HG03175 (cell line): ENCODE measurements around the gene C19orf53.
"Not testable (repeated sequence)": the region's sequence is repeated elsewhere in the genome, so short reads cannot be mapped to it uniquely, and the experiment has no call there.

Source experiments
- ATAC-seq: cut with Tn5 transposase; IDR thresholded peaks from one replicate; pipeline ENCODE4 v1.9.1; 2021; ENCODE audit warnings: mild to moderate bottlenecking, moderate library complexity; ENCODE audit not compliant: unreplicated experiment

C19orf53 gene

DNA sequence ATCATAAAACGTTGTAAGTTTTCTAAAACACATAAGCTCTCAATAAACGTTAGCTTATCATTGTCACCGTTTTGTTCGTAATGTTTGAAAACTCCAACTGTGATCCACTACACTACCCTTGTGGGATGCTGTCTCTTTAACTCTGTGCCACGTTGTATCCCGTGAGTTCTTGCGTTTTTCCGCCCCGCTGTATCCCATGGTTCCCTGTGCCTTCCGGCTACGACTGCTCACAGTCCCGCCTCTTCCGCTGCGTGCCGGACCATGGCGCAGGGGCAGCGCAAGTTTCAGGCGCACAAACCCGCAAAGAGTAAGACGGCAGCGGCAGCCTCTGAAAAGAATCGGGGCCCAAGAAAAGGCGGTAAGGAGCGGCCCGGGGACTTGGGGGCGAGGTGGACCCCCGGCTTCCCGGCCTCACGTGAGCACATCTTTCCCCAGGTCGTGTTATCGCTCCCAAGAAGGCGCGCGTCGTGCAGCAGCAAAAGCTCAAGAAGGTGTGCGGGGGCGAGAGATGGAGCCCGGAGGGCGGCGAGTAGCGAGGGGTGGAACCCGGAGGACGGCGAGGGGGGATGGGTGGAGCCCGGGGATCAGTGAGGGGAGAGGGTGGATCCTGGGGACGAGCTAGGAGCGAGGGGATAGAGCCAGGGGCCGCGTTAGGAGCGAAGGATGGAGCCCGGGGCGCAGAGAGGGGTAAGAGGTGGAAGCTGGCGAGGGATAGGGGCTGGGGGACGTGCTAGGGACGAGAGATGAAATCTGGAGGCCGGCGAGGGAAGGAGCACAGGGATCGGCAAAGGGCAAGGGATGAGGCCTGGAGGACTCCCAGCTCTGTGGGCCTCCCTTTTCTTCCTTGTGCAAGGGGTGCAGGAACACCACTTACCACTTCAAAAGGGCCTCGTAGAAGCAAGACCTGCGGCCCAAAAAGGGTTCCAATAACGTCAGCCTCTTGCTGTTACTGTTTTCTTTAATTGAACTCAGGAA is at the start of gene C19orf53:
Gene C19orf53 (plus strand): TSS at position 240 of the 975 bp plus-strand sequence. CDS start 22 bp downstream, at position 262.
- peak; percentile 93 for ATAC-seq

DNA sequence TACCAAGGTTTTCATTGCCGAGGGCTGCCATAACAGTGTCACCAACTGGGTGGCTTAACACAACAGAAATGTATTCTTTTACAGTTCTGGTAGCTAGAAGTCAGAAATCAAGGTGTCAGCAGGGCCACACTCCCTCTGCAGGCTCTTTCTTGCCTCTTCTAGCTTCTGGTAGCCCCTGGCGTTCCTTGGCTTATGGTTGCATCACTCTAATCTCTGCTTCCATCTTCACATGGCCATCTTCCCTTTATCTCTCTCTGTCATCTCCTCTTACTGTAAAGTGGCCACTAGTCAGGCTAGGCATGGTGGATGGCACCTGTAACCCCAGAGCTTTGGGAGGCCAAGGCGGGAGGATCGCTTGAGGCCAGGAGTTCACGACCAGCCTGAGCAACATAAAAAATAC is 47.9 kb upstream of the C19orf53 start:
- no peak for ATAC-seq

DNA sequence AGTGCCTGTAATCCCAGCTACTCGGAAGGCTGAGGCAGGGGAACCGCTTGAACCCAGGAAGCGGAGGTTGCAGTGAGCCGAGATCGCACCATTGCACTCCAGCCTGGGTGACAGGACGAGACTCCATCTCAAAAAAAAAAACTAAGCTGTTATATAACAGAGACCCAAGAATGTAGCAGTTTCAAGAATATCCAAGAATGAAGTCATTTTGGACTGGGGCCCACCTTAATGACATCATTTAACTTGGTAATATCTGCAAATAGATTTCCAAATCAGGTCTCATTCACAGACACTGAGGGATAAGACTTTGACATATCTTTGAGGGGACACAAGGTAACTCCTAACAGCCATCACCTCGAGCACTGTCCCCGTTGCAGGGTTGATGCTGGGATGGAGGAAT is 46.5 kb upstream of the C19orf53 start:
- no peak for ATAC-seq

DNA sequence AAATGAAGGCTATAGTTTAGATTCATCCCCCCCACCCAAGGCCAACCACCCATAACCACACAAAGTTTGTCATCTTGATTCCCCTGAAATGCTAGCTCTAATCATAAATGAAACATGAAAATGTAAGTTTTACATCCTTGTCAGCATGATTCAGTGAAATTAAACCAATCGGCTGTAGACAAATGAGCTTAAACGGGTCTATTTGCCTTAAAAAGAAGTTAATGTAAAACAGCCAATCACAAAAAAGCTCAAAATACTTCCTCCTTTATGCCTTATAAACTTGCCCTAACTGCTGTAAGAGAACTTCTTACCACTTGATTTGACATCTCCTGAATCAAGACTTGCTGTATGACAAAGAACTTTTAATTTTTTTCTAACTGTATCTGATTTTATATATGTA is 44.4 kb upstream of the C19orf53 start:
- no peak for ATAC-seq

DNA sequence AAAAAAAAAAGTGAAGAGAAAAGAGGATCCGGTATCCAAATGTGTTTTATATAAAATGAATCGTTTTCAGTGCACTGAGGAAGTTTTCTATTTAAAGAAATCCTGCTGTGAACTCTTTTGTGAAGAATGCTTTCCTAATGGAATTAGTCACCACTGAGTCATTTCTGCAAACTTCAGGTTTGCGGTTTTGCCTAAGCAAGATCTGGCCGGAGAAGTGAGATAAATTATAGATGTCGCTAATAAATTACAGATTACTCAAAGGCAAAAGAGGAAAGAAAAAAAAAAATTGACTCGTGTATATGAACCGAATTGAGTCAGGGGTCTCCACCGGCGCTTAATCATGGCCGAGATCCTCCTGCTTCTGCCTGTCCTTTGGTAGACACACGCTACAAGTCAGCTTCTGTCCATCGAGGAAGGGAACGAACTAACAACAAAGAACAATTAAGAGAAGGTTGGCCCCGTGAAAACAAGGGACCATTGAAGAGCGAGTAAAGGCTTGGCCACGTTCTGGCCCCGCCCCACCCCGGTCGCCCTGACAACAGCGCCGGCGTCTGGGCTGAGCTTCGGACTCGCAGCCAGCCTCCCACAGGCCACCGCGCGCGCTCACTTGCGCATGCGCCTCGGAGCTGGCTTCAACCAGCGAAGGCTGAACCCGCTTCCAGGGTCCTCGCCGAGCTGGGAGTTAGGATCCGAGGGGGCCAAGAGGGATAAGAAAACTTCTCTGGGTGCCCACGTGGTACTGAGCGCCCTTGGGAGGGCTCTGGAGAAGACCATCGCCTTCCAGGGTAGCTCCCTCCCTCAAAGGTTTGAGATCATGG is 42.9 kb upstream of the C19orf53 start:
- peak; percentile 99 for ATAC-seq

DNA sequence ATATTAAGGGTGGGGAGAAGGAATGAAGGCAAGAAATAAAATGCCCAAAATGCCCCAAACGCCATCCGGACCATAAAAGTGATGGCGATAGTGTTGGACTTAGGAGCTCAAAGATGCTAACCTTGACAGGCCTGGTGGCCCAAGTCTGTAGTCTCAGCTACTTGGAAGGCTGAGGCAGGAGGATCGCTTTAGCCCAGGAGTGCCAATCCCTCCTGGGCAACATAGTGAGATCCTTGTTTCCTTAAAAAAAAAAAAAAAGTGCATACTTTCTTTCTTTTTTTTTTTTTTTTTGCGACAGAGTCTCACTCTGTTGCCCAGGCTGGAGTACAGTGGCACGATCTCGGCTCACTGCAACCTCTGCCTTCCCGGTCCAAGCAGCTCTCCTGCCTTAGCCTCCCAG is 41.9 kb upstream of the C19orf53 start:
- no peak for ATAC-seq

DNA sequence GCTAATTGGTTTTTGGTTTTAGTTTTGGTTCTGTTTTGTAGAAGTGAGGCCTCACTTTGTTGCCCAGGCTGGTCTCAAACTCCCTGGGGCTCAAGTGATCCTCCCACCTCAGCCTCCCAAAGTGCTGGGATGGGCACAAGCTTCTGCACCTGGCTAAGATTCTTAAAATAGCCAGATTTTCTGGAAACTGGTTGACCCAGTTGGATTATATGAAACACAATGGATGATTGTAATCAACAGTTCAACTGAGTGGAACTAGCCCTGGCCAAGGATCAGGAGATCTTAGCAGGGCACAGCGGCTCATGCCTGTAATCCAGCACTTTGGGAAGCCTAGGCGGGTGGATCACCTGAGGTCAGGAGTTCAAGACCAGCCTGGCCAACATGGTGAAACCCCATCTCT is 39.5 kb upstream of the C19orf53 start:
- no peak for ATAC-seq

DNA sequence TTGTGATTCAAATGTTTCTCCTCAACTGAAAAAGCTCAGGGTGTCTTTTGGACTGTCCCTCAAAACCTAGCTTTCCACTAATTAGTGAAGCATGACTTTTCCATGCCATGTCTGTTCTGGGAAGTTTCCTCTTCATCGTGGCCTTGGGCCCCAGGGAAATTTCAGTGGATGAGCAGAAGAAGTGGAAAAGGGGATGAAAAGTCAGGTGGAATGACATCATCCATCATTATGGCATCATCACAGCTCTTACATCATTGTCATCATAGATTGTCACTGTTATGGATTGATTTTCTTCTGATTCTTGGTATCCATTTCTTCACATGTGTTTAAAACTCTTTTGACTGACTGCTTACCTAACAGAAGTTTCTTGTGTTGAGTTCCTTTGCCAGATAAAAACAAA is 36.2 kb upstream of the C19orf53 start:
- ATAC-seq = no peak

DNA sequence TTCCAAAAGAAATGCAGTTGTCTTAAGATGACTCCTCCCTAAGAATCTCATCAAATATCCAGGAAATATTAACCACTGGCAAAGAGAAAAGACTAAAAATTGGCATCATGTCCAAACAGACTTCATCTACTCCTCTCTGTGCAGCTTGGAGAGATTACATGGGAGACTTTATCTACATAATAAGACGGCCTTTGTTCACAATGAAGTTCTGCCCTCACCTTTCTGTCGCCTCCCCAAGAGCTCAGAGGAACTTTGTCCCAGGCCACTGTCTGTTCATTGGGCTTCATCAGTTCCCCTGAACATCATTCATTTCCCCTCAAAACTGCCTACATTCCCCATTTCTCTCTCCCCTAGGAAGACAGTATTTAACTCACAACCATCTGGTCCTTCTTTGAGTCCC is 32.4 kb upstream of the C19orf53 start:
- ATAC-seq = no peak

DNA sequence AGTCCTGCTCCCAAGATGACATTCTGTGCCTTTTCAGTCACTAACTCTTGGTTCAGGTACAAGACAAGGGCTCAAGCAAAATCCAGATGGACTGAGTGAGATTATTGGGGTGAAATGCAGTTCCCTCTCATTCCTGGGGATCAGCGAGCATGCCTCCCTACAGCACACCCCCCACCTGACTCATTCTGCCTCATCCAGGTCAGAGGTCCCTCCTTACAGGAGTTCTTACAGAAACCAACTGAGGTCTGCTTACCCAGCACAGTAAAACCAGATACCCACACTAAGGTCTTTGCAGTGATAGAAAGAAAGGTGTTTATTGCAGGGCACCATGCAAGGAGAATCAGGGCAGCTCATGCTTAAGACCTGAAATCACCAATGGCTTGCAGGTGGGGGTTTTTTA is 31.5 kb upstream of the C19orf53 start:
- no peak for ATAC-seq

DNA sequence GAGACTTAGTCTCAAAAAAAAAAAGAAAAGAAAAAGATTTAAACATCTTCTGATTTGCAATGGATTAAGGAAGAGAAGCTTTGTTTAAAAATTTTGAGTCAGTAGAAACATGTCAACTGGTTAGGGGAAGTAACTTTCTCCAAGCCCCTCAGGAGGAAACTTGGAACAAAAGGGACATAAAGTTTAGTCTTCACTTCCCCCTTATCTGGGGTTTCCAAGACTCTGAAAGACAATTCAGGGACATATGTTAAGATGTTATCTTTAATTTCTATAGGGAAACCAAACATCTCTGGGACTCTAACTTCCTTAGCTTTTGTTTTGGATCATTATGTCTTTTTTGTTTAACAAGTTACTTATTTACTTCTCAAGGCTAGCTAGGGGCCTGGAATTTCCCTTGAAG is 30.1 kb upstream of the C19orf53 start:
- no peak for ATAC-seq

DNA sequence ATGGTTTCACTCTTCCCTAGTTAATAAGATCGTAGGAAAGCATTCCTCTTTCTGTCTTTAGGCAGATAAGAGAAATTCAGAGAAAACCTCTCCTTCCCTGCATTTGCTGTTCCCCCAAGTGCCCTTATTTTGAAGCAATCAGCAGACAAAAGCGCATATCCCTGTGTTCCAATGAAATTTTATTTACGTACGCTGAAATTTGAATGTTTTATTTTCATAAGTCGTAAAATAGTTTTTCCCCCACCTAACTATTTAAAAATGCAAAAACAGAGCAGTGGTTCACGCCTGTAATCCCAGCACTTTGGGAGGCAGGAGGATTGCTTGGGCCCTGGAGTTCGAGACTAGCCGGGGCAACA is 27.2 kb upstream of the C19orf53 start:
- no peak for ATAC-seq

DNA sequence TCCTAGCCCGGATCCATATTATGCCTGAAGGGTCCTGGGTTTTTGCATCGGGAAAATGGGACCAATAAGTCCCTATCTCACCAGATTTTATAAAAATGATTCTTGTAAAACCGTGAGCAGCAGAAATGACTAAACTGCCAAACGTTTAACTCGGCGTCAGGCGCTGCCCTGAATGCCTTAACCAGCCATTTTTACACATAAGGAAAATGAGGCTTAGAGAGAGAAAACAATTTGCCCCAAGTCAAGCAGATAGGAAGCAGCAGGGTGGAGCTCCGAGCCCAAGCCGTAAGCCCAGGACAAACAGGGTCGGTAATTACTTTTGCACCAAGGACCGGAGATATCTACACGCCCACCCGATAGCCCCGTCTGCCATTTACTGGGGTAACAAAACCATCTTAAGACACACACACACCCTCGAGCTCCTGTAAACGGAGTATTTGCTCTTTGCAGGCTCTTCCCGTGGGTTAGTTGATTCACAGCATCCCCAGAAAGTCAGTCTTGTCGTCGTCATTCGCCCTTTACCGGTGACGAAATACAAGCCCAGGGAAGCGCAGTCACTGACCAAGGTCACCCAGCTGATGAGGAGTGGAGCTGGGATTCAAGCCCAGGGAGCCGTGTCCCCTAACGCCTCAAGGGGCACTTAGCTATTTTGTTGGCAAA is 26.0 kb upstream of the C19orf53 start:
- no peak for ATAC-seq

DNA sequence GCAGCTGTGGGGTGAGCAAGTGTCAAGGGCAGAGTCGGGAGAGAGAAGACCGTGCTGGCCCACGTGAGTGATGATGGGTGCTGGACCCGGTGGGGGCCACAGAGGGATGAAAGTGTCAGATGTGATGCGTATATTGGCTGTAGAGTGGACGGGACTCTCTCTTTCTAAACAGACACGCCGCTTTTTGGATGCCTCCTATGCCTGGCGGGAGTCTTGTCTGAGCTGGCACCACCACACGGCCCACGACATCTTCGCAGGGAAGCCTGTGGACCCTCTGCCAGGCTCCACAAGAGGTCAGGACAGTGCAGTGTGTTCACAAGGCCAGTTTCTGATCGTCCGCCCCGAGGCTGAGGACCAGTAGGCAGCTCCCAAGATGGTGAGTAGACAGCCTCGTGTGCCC is 22.8 kb upstream of the C19orf53 start:
- no peak for ATAC-seq

DNA sequence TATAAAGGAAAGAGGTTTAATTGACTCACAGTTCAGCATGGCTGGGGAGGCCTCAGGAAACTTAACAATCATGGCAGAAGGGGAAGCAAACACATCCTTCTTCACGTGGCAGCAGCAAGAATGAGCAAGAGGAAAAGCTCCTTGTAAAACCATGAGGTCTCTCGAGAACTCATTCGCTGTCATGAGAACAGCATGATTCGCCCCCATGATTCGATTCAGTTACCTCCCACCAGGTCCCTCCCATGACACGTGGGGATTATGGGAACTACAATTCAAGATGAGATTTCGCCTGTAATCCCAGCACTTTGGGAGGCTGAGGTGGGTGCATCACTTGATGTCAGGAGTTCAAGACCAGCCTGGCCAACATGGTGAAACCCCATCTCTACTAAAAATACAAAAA is 20.6 kb upstream of the C19orf53 start:
- not testable (repeated sequence) for ATAC-seq

DNA sequence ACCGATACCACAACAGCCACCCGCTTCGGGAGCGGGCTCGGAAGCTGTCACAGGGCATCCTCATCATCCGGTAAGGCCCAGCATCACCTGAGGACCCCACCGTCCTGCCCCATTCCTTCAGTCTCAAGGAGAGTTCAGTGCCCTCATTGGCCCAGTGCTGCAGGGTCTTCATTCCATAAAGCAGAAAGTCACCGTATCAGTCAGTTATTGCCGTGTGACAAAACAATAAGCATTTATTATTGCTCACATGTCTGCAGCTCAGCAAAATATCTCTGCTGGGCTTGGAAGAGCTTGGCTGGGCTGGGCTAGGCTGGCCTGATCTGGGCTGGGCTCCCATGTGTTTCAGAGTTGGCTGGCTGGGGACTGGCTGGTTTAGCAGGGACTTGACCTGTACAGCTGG is 18.0 kb upstream of the C19orf53 start:
- no peak for ATAC-seq

DNA sequence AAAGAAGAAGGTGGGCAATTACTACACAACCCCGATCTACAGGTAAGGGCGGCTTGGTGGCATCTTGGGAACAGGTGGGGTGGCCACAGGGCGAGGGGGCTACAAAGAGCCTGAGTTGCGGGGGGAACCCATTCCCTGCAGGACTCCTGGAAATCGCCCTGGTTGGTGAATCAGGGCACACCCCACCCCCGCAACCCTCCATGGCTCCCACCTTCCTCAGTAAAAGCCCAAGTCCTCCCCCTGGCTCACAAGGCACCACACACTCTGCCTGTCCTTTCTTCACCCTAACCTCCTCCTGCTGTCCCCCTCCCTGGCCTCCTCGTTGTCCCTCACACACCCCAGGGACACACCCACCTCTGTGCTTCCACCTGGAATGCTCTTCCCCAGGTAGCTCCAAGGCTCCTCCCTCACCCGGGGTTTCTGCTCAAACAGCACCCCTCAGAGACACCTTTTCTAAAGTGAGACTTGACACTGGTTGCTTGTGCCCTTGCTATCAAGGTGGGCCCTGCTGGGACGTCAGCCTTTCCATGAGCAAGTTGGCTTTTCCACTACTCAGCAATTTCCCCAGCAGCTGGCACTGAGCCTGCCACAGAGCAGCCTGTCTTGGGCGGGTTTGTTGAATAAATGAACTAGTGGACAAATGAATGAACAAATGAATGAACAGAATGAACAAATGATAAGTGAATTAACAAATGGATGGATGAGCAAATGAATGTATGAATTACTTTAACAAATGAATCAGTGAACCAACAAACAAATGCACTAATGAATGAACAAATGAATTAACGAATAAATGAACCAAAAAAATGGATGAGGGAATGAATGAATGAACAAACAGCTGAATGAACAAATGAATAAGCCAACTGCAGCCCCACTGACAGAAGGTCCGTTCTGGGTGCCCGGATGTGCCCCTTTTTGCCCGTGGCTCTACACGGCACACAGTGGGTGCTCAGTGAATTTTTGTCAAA is 16.2 kb upstream of the C19orf53 start:
- ATAC-seq = no peak

DNA sequence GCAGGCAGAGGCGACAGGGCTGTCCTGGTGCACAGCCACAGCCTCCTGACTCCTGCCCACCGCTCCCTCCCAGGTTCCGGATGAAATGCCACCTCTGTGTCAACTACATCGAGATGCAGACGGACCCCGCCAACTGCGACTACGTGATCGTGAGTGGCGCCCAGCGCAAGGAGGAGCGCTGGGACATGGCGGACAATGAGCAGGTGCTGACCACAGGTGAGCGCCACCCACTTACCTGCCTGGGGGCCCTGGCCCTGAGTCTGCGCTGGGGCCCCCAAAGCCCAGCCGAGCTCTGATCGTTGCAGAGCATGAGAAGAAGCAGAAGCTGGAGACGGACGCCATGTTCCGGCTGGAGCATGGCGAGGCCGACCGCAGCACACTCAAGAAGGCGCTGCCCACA is 15.5 kb upstream of the C19orf53 start:
- no peak for ATAC-seq

DNA sequence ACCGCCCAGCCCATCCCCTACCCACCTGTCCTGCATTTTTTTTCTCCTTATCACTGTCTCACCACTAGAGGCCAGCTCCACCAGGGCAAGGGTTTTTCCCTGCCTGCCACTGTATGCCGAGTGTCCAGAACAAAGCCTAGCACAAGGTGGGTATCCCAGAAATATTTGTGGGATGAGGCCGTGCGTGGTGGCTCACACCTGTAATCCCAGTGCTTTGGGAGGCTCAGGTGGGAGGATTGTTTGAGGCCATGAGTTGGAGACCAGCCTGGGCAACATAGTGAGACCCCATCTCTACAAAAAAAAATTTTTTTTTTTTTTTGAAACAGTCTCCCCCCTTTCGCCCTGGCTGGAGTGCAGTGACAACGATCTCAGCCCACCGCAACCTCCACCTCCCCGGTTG is 12.8 kb upstream of the C19orf53 start:
- no peak for ATAC-seq

DNA sequence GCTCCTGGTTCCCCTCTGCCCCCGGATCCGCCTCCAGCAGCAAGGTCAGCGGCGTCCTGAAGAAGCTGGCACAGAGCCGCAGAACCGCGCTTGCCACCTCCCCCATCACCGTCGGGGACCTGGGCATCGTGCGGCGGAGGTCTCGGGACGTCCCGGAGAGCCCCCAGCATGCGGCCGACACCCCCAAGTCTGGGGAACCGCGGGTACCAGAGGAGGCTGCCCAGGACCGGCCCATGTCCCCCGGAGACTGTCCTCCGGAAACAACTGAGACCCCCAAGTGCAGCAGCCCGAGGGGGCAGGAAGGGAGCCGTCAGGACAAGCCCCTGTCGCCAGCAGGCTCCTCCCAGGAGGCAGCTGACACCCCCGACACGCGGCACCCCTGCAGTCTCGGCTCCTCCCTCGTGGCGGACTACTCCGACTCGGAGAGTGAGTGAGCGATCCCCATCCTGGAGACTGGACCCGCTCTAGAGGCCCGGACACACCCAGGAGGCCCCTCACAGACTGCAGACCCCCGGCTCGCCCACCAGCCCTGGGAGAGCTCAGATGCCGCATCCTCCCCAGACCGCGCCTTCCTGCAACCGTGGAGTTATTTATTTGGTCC is 11.5 kb upstream of the C19orf53 start:
- ATAC-seq = no peak
